IPS DF 6.9 (cell line): ENCODE measurements around the gene CA5A.

ENCODE experiments used
- DNase-seq: peaks from one replicate; pipeline ENCODE4 v3.0.0-alpha.2; 2013; ENCODE audit warnings: low read depth, low spot score
- H3K27ac ChIP-seq: one replicate; pipeline ENCODE4 v1.5.1; 2013; ENCODE audit warnings: low read length, control low read depth
- H3K27me3 ChIP-seq: 2 replicates; pipeline ENCODE4 v1.6.1; 2013; ENCODE audit warnings: mild to moderate bottlenecking, low read length; ENCODE audit not compliant: control insufficient read depth, insufficient read depth
- H3K36me3 ChIP-seq: 2 replicates; pipeline ENCODE4 v1.6.1; 2013; ENCODE audit warnings: low read length; ENCODE audit not compliant: control insufficient read depth, insufficient read depth
- H3K4me1 ChIP-seq: 2 replicates; pipeline ENCODE4 v1.6.1; 2013; ENCODE audit warnings: low read length; ENCODE audit not compliant: control insufficient read depth, insufficient read depth
- H3K4me3 ChIP-seq: 2 replicates; pipeline ENCODE4 v1.5.1; 2013; ENCODE audit warnings: mild to moderate bottlenecking, low read length
- H3K9me3 ChIP-seq: 2 replicates; pipeline ENCODE4 v1.6.1; 2013; ENCODE audit warnings: low read length, inconsistent platforms; ENCODE audit not compliant: control insufficient read depth, insufficient read depth
- WGBS: extraction: QIAGEN DNeasy Blood & Tissue Kit; methylation state at CpG from one replicate; pipeline ENCODE4 v1.1.7; 2013; ENCODE audit warnings: mixed read lengths, missing lambda C conversion rate; ENCODE audit not compliant: insufficient read length, insufficient coverage; 5-methylcytosine and 5-hydroxymethylcytosine counted together

CA5A gene

GRCh38 chr16:87854907-87855683 is 81.2 kb downstream of the CA5A start:
- H3K4me1 ChIP-seq: peaks cover 16% of the 10 kb centered on the region
- no CpG with 5 or more reads among the region's 22 CpGs for WGBS

GRCh38 chr16:87854053-87854906 is 82.0 kb downstream of the CA5A start:
- no peak overlapping the region for H3K27ac ChIP-seq
- DNase-seq: no peak

More at GRCh38 chr16:87854907-87855683, 81.2 kb downstream of the CA5A start:
- no peaks in the 10 kb centered on the region for H3K9me3 ChIP-seq
- no peak for DNase-seq
- H3K36me3 ChIP-seq: peaks cover 20% of the 10 kb centered on the region
- no peaks in the 10 kb centered on the region for H3K27me3 ChIP-seq
- H3K27ac ChIP-seq: no peak overlapping the region
- H3K4me3 ChIP-seq: no peak overlapping the region

GRCh38 chr16:87853411-87854052 is 82.8 kb downstream of the CA5A start:
- H3K9me3 ChIP-seq: no peaks in the 10 kb centered on the region
- DNase-seq: no peak
- no CpG with 5 or more reads among the region's 25 CpGs for WGBS
- no peak overlapping the region for H3K27ac ChIP-seq
- H3K4me3 ChIP-seq: no peak overlapping the region
- no peaks in the 10 kb centered on the region for H3K27me3 ChIP-seq
- peaks cover 25% of the 10 kb centered on the region for H3K36me3 ChIP-seq
- peaks cover 17% of the 10 kb centered on the region for H3K4me1 ChIP-seq

More at GRCh38 chr16:87854053-87854906, 82.0 kb downstream of the CA5A start:
- H3K27me3 ChIP-seq: no peaks in the 10 kb centered on the region
- WGBS: no CpG with 5 or more reads among the region's 21 CpGs
- peaks cover 17% of the 10 kb centered on the region for H3K4me1 ChIP-seq
- no peak overlapping the region for H3K4me3 ChIP-seq
- peaks cover 25% of the 10 kb centered on the region for H3K36me3 ChIP-seq
- H3K9me3 ChIP-seq: no peaks in the 10 kb centered on the region

GRCh38 chr16:87851601-87852000 is 84.7 kb downstream of the CA5A start:
- Histone ChIP-seq H3K4me3 (no peak overlapping the region), H3K27me3 (no peaks in the 10 kb centered on the region), H3K27ac (no peak overlapping the region), H3K36me3 (peaks cover 25% of the 10 kb centered on the region), H3K9me3 (no peaks in the 10 kb centered on the region), H3K4me1 (peaks cover 17% of the 10 kb centered on the region)
- no CpG with 5 or more reads among the region's 21 CpGs for WGBS
- no peak for DNase-seq

- WGBS: no CpG with 5 or more reads among the region's 14 CpGs
- peaks cover 17% of the 10 kb centered on the region for H3K4me1 ChIP-seq
- H3K27ac ChIP-seq: no peak overlapping the region
- H3K27me3 ChIP-seq: no peaks in the 10 kb centered on the region
- H3K36me3 ChIP-seq: peaks cover 25% of the 10 kb centered on the region
- DNase-seq: no peak
- no peak overlapping the region for H3K4me3 ChIP-seq
- H3K9me3 ChIP-seq: no peaks in the 10 kb centered on the region
Observed at GRCh38 chr16:87851141-87851587, 85.2 kb downstream of the CA5A start.

GRCh38 chr16:87850009-87851006 is 86.0 kb downstream of the CA5A start:
- no peaks in the 10 kb centered on the region for H3K9me3 ChIP-seq
- peaks cover 17% of the 10 kb centered on the region for H3K4me1 ChIP-seq
- no CpG with 5 or more reads among the region's 25 CpGs for WGBS
- H3K27ac ChIP-seq: no peak overlapping the region
- H3K27me3 ChIP-seq: no peaks in the 10 kb centered on the region
- DNase-seq: no peak
- H3K36me3 ChIP-seq: peaks cover 25% of the 10 kb centered on the region
- H3K4me3 ChIP-seq: no peak overlapping the region

- H3K4me1 ChIP-seq: peaks cover 14% of the 10 kb centered on the region
- no peaks in the 10 kb centered on the region for H3K9me3 ChIP-seq
- H3K27ac ChIP-seq: no peak overlapping the region
- H3K36me3 ChIP-seq: peaks cover 25% of the 10 kb centered on the region
- H3K4me3 ChIP-seq: no peak overlapping the region
- H3K27me3 ChIP-seq: no peaks in the 10 kb centered on the region
- no peak for DNase-seq
- WGBS: 100% methylated on average over 3 of the region's 16 CpGs
Observed at GRCh38 chr16:87849419-87850008, 86.8 kb downstream of the CA5A start.

- H3K9me3 ChIP-seq: no peaks in the 10 kb centered on the region
- no peak overlapping the region for H3K27ac ChIP-seq
- no peak for DNase-seq
- WGBS: no CpG with 5 or more reads among the region's 18 CpGs
- peaks cover 26% of the 10 kb centered on the region for H3K36me3 ChIP-seq
- H3K27me3 ChIP-seq: no peaks in the 10 kb centered on the region
- peaks cover 11% of the 10 kb centered on the region for H3K4me1 ChIP-seq
- H3K4me3 ChIP-seq: no peak overlapping the region
Observed at GRCh38 chr16:87848676-87849345, 87.5 kb downstream of the CA5A start.
